ENCODE results near the gene AQP2.

AQP2 gene, protein sequence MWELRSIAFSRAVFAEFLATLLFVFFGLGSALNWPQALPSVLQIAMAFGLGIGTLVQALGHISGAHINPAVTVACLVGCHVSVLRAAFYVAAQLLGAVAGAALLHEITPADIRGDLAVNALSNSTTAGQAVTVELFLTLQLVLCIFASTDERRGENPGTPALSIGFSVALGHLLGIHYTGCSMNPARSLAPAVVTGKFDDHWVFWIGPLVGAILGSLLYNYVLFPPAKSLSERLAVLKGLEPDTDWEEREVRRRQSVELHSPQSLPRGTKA

DNA sequence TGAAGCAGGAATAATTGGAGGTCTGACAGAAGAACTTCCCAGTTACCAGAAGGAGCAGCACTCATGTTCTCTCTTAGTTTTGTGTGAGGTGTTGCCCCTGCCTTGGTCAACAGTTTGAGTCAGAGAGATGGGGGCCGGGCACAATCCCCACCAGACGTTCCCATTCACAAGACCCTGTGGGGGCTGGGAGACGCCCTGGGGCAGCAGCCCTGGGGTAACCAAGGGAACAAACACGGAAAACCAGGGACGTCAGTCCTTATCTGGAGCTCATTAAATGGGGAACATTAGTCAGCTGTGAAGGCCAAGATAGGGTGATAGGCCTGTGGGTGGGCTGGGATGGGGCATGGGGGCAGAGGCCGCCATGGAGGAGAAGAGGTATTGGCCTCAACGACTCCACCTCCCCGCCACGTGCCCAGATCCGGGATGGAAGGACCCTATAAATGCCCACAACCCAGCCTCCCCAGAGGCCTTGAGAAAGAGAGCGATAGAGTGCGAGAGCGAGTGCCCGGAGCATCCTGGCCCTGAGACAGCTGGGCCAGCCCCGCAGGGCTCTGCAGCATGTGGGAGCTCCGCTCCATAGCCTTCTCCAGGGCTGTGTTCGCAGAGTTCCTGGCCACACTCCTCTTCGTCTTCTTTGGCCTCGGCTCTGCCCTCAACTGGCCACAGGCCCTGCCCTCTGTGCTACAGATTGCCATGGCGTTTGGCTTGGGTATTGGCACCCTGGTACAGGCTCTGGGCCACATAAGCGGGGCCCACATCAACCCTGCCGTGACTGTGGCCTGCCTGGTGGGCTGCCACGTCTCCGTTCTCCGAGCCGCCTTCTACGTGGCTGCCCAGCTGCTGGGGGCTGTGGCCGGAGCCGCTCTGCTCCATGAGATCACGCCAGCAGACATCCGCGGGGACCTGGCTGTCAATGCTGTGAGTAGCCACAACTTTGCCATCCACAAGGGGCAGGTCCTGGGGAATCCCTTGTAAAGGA, at the start of gene AQP2:
Gene AQP2, plus strand, starts transcription at position 465 of the 979 bp plus-strand sequence. Its CDS starts 94 bp downstream, at position 559.
- no peak for DNase-seq (ENCODE audit: low read depth)

DNA sequence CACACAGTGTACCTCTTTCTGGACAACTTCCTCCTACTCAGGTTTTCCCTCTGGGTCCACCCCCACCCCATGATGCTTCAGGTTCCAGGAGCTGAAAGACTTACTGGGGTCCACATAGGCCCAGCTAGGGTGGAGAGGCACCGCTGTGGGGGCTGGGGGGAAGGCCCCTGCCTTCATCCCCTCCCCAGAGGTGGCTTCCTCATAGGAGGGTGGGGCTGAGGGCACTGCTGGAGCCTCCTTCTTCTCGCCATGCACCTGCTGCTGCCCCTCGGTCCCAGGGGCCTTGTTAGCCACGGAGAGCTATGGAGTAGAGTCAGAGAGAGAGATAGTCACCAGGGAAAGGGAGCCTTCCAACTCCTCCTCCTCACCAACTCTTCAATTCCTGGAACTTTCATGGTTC, 49.5 kb upstream of the AQP2 start:
- no peak for DNase-seq (ENCODE audit: low read depth)

DNA sequence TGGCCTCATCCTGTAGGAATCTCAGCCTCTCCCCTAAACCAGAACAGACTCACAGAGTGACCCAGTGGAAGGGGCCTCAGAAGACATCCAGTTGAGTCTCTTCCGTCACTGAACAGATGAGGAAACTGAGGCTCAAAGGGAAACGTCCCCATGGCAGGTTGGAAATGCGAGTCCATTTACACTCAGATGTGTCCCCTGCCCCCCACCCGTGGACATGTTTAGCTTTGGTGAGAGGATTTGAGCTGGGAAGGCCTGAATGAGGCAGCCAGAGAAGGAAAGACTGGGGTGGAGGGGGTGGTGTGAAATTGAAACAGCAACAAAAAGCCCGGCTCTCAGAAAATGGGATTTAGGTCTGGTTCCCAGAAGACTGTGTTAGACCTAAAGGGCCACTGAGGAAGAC, 48.6 kb upstream of the AQP2 start:
- no peak for DNase-seq (ENCODE audit: low read depth)

DNA sequence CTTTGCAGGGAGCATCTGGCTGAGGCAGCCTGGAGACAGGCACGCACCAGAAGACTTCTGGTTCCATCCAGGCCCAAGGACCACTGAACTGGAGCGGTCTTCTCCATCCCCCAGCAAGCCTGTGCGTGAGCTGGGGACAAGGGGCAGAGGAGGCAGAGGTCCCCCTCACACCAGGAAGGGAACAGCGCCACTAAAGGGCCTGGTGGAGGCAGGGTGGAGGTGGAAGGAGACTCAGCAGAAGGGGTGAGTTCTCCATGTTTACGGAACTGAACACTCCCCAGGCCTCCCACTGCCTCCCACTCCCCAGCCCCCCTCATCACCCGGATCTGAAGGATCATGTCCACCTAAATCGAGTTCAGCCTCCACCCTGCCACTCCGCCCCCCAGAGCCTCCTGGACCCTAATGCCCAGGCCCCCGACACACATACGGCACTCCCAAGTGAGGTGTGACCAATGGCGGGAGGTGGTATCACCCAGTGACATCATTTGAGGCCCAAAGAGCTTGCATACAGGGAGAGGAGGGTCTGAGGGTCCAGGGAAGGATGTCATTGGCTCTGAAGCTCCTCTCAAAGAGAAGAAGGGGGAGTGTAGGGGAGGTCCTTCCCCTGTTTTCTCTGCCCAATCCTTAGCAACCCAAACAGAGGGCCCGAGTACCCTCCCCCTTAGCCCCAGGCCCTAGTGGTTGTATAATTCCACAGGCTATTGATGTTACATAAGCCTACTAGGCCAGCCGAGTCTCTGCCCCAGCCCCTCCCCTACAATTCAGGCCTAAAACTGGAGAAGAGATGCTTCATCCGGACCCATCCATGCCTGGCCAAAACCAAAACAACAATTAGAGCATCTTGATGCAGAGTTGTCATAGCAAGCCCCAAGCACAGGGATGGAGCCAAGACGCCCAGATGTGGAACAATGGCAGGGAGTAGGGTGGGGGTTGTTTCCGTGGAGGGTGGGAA, 47.9 kb upstream of the AQP2 start:
- no peak for DNase-seq (ENCODE audit: low read depth)

DNA sequence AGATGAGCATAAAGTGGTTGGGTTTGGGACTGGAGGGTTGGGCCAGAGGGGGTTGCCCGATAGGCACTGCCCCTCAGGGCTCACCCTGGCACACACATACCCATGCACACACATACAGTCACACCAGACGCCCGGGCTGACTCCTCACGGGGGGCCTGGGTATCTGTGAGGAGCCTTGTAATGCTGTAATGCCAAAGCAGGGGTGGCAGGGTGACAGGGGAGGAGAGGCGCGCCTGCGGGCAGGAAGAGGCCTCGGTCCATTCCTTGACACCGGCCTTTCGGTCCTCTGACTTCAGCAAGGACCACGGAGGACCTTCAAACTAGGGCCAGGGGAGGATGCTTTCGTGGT, 47.2 kb upstream of the AQP2 start:
- DNase-seq (ENCODE audit: low read depth): no peak

DNA sequence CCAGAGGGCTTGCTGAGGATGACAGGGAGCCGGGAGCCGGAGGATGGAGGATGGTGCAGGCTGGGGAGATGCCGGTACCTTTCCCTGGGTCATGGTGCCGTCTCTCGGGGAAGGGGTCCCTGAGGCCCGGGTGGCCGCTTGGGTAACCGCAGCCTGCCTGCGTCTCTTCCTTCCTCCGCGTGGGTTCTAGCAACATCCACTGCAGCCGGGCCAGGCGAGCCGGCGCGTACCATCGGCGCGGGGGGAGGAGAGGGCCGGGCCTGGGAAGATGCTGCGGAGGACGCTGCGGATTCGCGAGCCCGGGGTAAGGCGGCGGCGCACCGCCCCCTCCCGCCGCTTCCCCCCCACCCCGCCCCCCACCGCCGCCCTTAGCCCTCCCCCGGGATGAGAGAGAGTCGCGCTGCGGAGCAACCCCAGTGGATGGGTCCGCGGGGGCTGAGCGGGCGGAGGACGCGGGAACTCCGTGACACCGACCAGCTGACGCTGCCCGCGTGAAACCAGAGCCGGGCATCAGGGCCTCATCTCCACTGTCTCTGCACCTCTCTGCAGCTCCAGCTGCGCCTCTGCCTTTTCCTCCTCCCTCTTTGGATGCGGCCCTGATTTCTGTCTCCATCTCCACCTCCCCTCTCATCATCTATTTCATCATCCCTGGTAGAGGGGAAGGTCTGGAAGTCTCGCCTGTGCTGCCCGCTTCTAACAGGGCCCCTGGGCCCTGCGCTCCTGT, 46.7 kb upstream of the AQP2 start, which contains the start of gene FAIM2:
Gene FAIM2, minus strand, starts transcription at position 201 of the 724 bp plus-strand sequence. Its CDS starts 108 bp downstream, at position 93.
- peak; percentile 29 for DNase-seq (ENCODE audit: low read depth)

DNA sequence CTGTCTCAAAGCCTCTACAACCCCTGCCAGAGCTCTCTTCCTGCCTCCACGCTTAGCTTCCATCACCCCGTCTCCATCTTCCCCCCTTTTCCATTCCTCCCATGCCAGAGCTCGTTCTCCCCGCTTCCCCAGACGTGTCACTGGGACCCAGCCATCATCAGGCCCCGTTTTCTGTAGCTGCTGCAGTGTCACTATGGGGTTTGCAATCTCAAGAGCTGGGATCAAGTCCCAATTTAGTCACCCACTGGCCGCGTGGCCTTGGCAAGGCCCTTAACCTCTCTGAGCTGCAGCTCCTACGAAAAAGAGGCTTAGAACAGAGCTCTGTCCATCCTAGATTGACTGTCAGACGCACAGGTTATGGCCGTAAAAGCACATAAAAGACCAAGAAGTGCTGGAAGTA, 45.9 kb upstream of the AQP2 start:
- DNase-seq (ENCODE audit: low read depth): no peak

DNA sequence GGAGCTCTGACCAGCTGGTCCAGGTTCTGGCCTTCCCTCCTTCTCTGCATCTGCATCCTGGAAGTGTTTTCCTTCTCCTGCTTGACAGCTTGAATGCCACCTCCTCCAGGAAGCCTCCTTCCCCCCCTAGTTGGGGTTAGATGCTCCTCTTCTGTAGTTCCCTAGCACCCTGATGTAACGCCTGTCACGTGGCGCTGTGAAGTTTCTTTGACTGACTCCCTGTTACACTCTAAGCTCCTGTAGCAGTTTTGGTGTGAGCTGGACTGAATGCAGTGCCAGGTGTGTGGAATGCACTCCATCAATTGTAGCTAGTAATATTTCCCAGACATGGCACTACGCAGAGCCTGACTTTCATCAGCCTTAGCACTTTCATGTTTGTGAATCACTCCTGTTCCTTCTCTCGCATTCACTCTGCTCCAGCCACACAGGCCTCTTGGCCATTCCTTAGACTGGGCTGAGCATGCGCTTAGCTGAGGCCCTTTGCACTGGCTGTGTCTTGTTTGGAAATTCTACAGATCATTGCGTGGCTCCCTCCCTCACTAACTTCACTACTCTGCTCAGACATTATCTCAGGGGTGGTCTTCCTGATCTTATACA, 44.7 kb upstream of the AQP2 start:
- DNase-seq (ENCODE audit: low read depth): no peak

DNA sequence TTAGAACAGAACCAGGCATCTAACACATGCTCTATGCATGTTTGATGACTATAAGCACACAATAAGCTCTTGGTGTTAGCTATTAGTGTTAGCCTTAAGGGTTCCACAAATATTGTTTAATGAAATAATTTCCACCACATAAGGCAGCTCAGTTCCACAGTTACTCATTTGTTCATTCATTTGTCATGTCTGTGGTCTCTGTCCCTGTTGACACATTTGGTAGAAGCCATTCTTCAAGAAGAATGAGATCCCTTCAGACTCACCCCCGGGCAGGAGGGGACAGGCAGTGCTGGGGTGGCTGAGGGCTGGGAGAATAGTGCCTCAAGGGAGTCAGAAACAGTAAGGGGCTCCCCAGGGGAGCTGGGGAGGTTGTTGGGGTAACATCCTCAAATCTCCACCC, 43.2 kb upstream of the AQP2 start:
- no peak for DNase-seq (ENCODE audit: low read depth)

DNA sequence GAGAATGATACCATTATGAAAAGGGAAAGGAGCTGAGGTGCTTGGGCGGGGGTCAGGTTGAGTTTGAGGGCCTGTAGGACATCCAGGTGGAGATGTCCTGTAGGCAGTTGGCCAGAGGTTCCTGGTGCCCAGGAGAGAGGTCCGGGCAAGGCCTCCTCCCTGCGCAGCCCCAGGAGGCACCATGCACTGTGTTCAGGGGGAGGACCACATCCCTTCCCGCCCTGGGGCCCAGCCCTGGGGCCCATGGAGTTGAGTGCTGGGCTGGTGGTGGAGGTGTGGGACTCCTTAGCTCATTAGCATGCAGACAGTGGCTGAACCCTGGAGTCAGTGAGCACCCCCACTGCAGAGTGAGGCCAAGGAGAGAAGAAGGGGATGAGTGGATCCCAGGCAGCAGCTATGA, 41.2 kb upstream of the AQP2 start:
- no peak for DNase-seq (ENCODE audit: low read depth)

DNA sequence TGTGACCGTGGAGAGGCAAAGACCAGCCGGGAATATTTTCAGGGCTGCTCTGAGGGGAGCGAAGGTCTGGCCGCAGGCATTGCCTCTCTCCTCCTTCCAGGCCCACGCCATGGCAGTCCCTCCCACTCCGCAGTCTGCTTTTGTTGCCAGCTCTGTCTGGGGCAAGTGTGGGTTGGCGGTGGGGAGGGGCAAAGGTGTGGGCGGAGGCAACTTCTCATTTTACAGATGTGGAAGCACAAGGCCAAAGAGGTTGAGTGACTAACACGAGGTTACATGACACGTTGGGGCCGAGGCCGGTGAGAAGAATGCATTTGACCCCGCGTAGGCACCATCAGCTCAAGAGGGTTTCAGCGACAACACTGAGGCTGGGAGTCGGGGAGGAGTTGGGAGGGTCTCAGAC, 40.7 kb upstream of the AQP2 start:
- no peak for DNase-seq (ENCODE audit: low read depth)

DNA sequence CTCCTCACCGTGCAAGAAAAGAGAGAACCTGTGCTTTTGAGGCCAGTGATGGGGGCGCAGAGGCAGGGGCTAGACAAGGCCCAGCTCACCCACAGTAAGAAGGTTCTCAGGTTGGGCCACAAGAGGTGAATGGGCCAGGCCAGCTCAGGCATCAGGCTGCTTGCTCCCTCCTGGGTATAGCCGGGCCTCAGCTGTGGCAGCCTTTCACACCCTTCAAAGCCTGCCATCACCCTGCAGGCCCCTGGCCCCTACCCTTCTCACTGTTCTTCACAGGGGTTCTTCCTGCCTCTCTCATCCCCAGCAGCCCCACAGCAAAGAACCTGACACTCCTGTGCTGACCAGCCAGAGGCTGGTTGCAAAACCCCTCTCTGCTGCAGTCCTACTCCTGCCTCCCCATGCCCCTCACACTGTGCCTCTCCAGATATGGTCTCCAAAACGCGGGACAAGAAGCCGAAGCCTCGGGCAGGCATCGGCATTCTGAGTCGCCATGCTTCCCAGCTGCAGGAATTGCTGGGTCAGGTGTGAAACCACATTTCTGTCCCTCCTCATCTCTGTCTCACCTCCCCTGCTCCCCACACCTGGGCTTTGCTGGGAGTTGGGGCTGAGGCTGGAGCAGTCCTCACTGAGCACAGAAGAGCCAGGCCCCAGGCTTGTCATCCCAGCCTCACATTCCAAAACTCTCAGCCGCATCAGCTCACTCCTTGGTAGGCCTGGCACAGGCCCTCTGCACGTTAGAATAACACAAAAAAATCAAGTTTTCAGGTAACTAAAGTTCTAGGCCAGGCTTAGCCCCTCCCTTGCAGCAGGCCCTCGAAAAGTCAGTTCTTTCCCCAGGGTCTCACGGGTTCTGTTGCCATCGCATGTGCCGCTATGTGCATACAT, 40.0 kb upstream of the AQP2 start:
- no peak for DNase-seq (ENCODE audit: low read depth)

DNA sequence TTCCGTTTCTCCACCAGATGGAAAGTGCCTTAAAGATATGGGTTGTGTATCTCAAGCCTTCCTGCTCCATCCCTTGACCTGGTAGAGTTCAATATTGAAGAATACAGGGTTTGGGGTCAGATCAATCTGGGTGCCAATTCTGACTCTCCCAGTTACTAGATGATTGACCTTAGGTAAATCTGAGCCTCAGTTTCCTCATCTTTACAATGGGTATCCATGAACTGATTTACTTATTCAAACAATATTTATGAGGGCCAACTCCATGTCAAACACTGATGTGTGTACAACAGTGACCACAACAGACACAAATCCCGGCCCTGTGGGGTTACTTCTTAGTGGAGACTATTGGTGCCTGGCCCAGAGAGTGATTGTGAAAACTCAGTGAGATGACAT, 39.3 kb upstream of the AQP2 start:
- no peak for DNase-seq (ENCODE audit: low read depth)

DNA sequence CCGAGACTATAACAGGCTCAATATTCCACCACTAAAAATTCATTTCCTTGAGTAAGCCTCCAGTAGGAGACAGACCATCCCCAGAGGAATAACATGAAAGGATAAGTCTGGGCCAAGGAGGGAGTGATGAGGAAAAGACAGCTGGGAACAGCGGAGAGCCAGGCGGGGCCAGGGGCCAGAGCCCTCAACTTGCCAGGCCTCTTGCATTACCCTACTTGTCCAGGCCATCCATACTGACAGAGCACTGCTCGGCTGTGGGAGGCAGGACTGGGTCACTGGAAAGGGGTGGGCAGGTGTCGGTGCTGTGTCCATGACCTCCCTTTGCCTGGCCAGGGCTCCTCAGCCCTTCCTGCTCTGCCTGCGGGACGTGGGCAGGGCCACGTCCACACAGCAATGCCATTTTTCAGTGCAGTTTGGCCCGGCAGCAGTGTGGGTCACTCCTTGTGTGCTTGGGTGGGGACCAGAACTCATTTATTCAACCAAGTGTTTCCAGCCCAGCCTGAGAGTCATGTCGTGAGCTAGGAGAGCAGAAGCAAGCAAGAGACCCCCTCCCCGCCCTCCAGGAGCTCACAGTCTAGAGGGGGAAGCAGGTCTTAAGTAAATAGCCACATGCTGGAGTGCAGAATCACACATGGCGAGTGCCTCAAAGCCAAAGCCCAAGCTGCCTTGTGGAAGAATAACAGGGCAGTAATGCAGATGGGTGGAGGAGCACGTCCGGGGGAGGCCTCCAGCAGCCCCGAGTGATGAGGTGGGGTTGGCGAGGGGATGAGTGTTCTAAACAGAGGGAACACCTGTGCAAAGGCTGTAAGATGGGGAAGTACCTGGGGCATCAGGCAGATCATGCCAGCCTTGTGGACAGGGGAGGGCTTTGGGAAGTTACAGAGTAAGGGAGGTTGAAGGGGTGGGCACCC, 37.9 kb upstream of the AQP2 start:
- DNase-seq (ENCODE audit: low read depth): no peak

DNA sequence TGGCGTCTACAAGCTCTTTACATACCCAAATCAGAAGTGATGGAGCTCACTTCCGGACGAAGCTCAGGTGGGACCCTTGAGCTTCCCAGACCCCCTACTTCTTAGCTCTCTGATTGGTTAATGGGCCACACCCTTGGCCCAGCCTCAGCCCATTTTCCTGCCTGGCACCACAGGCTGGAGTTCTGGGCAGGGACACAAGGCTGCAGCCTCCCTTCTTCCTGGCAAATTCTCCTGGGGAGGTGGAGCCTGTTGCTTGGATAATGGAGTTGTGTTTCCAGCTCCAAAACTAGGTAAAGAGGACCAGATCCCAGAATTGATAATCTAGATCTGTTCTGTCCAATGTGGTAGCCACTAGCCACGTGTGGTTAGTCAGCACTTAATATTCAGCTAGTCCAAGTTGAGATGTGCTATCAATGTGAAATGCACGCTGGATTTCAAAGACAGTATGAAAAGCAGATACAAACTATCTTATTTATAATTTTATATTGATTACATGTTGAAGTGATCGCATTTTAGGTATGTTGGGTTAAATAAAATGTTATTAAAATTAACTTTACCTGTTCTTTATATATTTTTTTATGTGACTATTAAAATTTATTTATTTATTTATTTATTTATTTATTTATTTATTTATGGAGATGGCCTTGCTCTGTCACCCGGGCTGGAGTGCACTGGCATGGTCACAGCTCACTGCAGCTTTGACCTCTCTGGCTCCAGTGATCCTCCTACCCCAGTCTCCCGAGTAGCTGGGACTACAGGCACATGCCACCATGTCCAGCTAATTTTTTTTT, 34.2 kb upstream of the AQP2 start:
- no peak for DNase-seq (ENCODE audit: low read depth)

DNA sequence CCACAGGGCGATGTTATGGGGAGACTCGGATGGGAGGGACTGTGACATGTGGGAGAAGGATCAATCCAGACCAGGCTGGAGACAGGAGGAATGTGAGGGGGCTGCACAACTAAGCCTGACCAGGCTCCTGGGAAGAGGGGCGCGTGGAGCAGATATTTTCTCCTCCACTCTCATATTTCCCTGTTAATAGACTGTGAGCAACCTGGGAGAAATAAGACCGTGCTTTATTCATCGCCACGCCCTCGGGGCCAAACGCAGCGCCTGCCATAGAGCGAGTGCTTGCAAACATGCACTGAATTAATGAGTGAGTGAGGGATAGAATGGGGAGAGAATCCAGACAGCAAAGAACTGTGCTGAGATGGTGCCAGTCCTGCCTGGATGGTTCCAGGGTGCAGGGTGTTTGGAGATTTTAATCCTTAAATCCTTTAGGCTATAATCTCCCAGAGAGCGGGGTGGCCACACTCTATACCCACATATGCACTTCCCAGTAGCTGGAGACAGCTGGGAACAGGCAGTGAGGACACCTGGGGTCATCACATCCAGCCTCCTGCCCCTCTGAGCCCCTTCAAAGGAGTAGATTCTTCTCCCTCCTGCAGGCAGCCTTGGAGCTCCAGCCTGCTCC, 33.3 kb upstream of the AQP2 start:
- no peak for DNase-seq (ENCODE audit: low read depth)

DNA sequence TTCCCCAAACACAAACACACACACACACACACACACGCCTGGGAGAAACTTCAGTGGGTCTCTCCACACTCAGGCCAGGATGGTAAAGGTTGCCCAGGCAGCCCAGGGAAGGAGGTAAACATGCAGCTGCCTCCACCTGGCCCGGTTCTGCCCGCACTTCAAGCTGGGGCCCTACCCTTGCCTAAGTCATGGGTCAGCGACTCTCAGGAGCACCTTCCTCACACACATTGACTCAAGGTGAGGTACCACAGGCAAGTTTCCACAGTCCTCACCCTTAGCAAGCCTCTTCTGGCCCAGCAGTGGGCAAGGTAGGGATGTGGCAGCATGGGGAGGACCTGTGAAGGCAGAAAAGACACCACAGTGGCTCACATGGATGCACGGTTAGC, 32.8 kb upstream of the AQP2 start:
- DNase-seq (ENCODE audit: low read depth): no peak
